A673 (cell line): Measurements from ENCODE around the gene IBTK. TPM values are rescaled to one million over a fixed set of nuclear protein-coding genes. Genes with fewer than 3 reads are reported as not detected.

Experiments
- BruUV-seq: library from RNA; stranded (reverse); fragments of 400-500 nt; replicated peaks from 2 replicates; lab custom pipeline; 2021; lab: Mats Ljungman, UMichigan
- CTCF ChIA-PET: fragments of 300-600 bp; sonication (Branson Sonifier 250); formaldehyde crosslinking; loops from one replicate; lab custom pipeline; 2022; ENCODE audit warnings: antibody characterized with exemption; lab: Charles Lee
- POLR2A ChIA-PET: fragments of 300-600 bp; sonication (Branson Sonifier 250); formaldehyde crosslinking; loops from one replicate; lab custom pipeline; 2022; ENCODE audit warnings: antibody characterized with exemption; ENCODE audit not compliant: low non-redundant PET; lab: Charles Lee
- DNase-seq: peaks from one replicate; pipeline ENCODE4 v3.0.0-alpha.2; 2015; ENCODE audit warnings: low spot score
- H3K27ac ChIP-seq: fragments of 200-600 bp; sonication (generic); 2 replicates; pipeline ENCODE4 v1.5.1; 2016; ENCODE audit warnings: mixed run types, low read depth, mild to moderate bottlenecking, mixed read lengths, antibody characterized with exemption, low read length; ENCODE audit not compliant: poor library complexity, severe bottlenecking
- H3K27me3 ChIP-seq: fragments of 200-600 bp; sonication (generic); replicated peaks from 2 replicates; pipeline ENCODE4 v1.6.1; 2017; ENCODE audit warnings: mixed run types, low read depth, mild to moderate bottlenecking, mixed read lengths, antibody characterized with exemption, low read length; ENCODE audit not compliant: insufficient read depth, poor library complexity
- H3K36me3 ChIP-seq: fragments of 200-600 bp; sonication (generic); 2 replicates; pipeline ENCODE4 v1.6.1; 2016; ENCODE audit warnings: mixed run types, mild to moderate bottlenecking, mixed read lengths, antibody characterized with exemption, low read length; ENCODE audit not compliant: insufficient read depth, poor library complexity, severe bottlenecking
- H3K4me1 ChIP-seq: fragments of 200-600 bp; sonication (generic); 2 replicates; pipeline ENCODE4 v1.6.1; 2017; ENCODE audit warnings: mixed run types, mild to moderate bottlenecking, mixed read lengths, antibody characterized with exemption, low read length; ENCODE audit not compliant: insufficient read depth, poor library complexity, severe bottlenecking
- H3K4me3 ChIP-seq: fragments of 200-600 bp; sonication (generic); 2 replicates; pipeline ENCODE4 v1.5.1; 2016; ENCODE audit warnings: low read depth, mixed run types, mild to moderate bottlenecking, mixed read lengths, low read length; ENCODE audit not compliant: poor library complexity, severe bottlenecking
- H3K9me3 ChIP-seq: fragments of 200-600 bp; sonication (generic); 2 replicates; pipeline ENCODE4 v1.6.1; 2016; ENCODE audit warnings: mixed run types, low read depth, mild to moderate bottlenecking, mixed read lengths, antibody characterized with exemption, low read length; ENCODE audit not compliant: poor library complexity, severe bottlenecking
- CTCF ChIP-seq: fragments of 300-800, 200-600 bp; sonication (generic); conservative IDR thresholded peaks from 2 replicates; pipeline ENCODE4 v1.5.1; 2017; ENCODE audit warnings: low read depth, mild to moderate bottlenecking, antibody characterized with exemption, low read length, moderate library complexity, mixed read lengths
- EZH2 ChIP-seq: fragments of 200-600 bp; sonication (generic); IDR thresholded peaks from 2 replicates; pipeline ENCODE4 v1.6.1; 2017; ENCODE audit warnings: borderline replicate concordance, low read depth, mild to moderate bottlenecking, mixed read lengths, antibody characterized with exemption, low read length; ENCODE audit not compliant: poor library complexity, severe bottlenecking
- intact Hi-C: fragments of 100-400 bp; cut with micrococcal nuclease; formaldehyde crosslinking; loops from one replicate; pipeline ENCODE4 v1.10.0; 2022; ENCODE audit not compliant: unreplicated experiment
- total RNA-seq: library from RNA; stranded (reverse); gene quantifications from 2 replicates; pipeline ENCODE4 v1.2.3, GENCODE V29; 2021

IBTK gene
- total RNA-seq, 1 experiment from 2014 or later: 41.3 TPM

- no peak overlapping the region for H3K27ac ChIP-seq
- H3K4me1 ChIP-seq: no peaks in the 10 kb centered on the region
- no peak overlapping the region for H3K4me3 ChIP-seq
- H3K27me3 ChIP-seq: no peaks in the 10 kb centered on the region
- TF ChIP-seq EZH2: no peak
- TF ChIP-seq CTCF: no peak
- no peak for DNase-seq
- no TSS peak for BruUV-seq
- CTCF ChIA-PET: no interaction called here
- POLR2A ChIA-PET: no interaction called here
- no peaks in the 10 kb centered on the region for H3K9me3 ChIP-seq
- peaks cover 88% of the 10 kb centered on the region for H3K36me3 ChIP-seq
- intact Hi-C loops: no loop called here
Observed at GRCh38 chr6:82217018-82217586, 30.4 kb downstream of the IBTK start.

DNA sequence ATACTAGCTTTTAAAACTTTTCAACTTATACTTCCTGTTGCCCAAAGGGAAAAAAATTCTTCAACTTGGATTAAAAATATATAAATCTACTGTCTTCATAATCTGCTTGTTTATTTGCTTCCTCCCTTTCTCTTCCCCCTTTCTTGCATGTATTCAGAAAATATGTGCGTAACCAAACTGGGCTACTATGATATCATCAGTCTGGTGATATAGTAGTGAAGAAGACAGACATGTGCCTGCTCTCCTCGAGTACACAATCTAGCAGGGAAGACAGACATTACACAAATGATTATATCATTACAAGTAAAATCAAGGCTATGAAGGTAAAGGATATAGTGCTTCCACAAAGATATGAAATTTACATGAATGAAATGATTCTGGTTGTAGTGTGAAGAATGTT lies 31.0 kb downstream of the IBTK start:
- CTCF ChIA-PET: no interaction called here

DNA sequence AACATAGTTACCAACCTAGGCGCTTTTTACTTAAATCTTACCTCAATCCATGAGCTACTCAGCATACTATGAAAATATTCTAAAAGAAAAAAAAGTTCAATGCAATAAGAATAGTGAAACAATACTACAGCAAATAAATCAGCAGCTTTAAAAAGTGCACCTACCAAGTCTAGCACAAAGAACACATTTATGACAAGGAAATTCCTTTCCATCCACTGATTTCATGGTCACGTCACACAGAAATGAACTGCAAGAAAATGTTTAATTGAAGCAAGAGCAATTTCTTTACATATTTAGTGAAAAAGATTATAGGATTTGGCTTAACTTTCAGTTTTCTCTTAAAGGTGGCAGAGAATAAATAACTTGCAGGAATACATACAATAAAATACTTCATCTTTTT lies 36.2 kb downstream of the IBTK start:
- peak; percentile 41 for DNase-seq
- ChIA-PET POLR2A (no interaction called here), CTCF (no interaction called here)
- Histone ChIP-seq H3K27me3 (no peaks in the 10 kb centered on the region), H3K9me3 (no peaks in the 10 kb centered on the region), H3K27ac (peak overlapping the region; percentile 69), H3K4me1 (peaks cover 19% of the 10 kb centered on the region), H3K36me3 (peaks cover 70% of the 10 kb centered on the region), H3K4me3 (no peak overlapping the region)
- BruUV-seq: no TSS peak
- no peak for TF ChIP-seq CTCF
- no peak for TF ChIP-seq EZH2
- intact Hi-C loops: no loop called here

More for the DNA sequence above, 31.0 kb downstream of the IBTK start:
- Histone ChIP-seq H3K4me1 (peaks cover 5% of the 10 kb centered on the region), H3K4me3 (no peak overlapping the region), H3K27me3 (no peaks in the 10 kb centered on the region), H3K27ac (no peak overlapping the region), H3K9me3 (no peaks in the 10 kb centered on the region), H3K36me3 (peaks cover 82% of the 10 kb centered on the region)
- intact Hi-C loops: no loop called here
- POLR2A ChIA-PET: no interaction called here
- BruUV-seq: no TSS peak
- no peak for DNase-seq
- no peak for TF ChIP-seq EZH2
- TF ChIP-seq CTCF: no peak
